Sigmoid colon (tissue), 4 donors: ENCODE data around the gene CFI.

Experiments used
- CTCF ChIP-seq, 4 experiments: fragments of 450-650 bp in 3 of 4; fragments of 200-600 bp in 1 of 4; IDR thresholded peaks; one replicate each; pipeline ENCODE4 v1.5.1; 2016 to 2019; ENCODE audit warnings: antibody characterized with exemption in 4 of 4, mild to moderate bottlenecking in 3 of 4, moderate library complexity in 2 of 4
- POLR2A ChIP-seq, 2 donors: fragments of 450-650 bp; IDR thresholded peaks; one replicate each; pipeline ENCODE4 v1.6.1; 2016; ENCODE audit warnings: antibody characterized with exemption in 2 of 2, mild to moderate bottlenecking in 2 of 2, moderate library complexity in 2 of 2
- POLR2AphosphoS5 ChIP-seq, 4 donors: sonication (generic); formaldehyde crosslinking; IDR thresholded peaks; one replicate each; pipeline ENCODE4 v1.6.1; 2017; ENCODE audit warnings: antibody characterized with exemption in 4 of 4

GRCh38 chr4:109826719-109827118 is 24.9 kb upstream of the CFI start:
- TF ChIP-seq CTCF (IDR thresholded peaks at IDR 0.05) (peak in 3 of 4 experiments; percentile 9 to 48 (median 27)), POLR2A (IDR thresholded peaks at IDR 0.05) (no peak), POLR2AphosphoS5 (IDR thresholded peaks at IDR 0.05) (no peak)
